ENCODE measurements around the gene CYFIP1.

DNA sequence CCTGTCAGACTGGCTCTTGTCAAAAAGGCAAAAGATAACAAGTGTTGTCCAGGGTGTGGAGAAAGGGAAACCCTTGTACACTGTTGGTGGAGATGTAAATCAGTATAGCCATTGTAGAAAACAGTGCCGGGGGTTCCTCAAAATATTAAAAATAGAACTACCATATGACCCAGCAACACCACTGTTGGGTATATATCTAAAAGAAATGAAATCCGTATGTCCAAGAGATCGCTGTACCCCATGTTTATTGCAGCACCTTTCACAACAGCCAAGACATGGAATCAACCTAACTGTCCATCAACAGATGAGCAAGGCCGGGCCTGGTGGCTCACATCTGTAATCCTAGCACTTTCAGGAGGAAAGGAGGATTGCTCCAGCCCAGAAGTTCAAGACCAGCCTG lies 6.2 kb downstream of the CYFIP1 start:
- TF ChIP-seq, protein P1, sequence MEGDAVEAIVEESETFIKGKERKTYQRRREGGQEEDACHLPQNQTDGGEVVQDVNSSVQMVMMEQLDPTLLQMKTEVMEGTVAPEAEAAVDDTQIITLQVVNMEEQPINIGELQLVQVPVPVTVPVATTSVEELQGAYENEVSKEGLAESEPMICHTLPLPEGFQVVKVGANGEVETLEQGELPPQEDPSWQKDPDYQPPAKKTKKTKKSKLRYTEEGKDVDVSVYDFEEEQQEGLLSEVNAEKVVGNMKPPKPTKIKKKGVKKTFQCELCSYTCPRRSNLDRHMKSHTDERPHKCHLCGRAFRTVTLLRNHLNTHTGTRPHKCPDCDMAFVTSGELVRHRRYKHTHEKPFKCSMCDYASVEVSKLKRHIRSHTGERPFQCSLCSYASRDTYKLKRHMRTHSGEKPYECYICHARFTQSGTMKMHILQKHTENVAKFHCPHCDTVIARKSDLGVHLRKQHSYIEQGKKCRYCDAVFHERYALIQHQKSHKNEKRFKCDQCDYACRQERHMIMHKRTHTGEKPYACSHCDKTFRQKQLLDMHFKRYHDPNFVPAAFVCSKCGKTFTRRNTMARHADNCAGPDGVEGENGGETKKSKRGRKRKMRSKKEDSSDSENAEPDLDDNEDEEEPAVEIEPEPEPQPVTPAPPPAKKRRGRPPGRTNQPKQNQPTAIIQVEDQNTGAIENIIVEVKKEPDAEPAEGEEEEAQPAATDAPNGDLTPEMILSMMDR (conservative IDR thresholded peaks at IDR 0.05; ENCODE audit: low read depth, low read length): no peak
- no peak for TF ChIP-seq EZH2phosphoT487 (IDR thresholded peaks at IDR 0.05; ENCODE audit: borderline replicate concordance, low read length)

All from PC-3 (cell line).